Fibroblast of mammary gland (primary cell): ENCODE data around the gene TERF2IP.
A peak's percentile ranks its signal among the peaks of the same experiment; 100 is the strongest.

Experiments used
- DNase-seq: peaks from one replicate; pipeline ENCODE4 v3.0.0-alpha.2; 2010; ENCODE audit warnings: low read depth
- H3K4me3 ChIP-seq: 2 replicates; pipeline ENCODE4 v1.5.1; 2011; ENCODE audit warnings: low read depth, mild to moderate bottlenecking, low read length, moderate library complexity; ENCODE audit not compliant: control insufficient read depth
- CTCF ChIP-seq: conservative IDR thresholded peaks from 2 replicates; pipeline ENCODE4 v1.5.1; 2011; ENCODE audit warnings: low read depth, low read length, inconsistent platforms; ENCODE audit not compliant: control insufficient read depth, insufficient read depth

TERF2IP gene

GRCh38 chr16:75647492-75648264 lies at the start of gene TERF2IP, which contains the start of gene KARS1:
Gene TERF2IP, plus strand, starts transcription at chr16:75647773. Its CDS starts 110 bp downstream, at chr16:75647883.
Gene KARS1, minus strand, starts transcription at chr16:75647665. Its CDS starts 26 bp downstream, at chr16:75647639.
- peak; percentile 89 for DNase-seq
- peak within 1 kb of the TSS; percentile 78 for H3K4me3 ChIP-seq
- TF ChIP-seq CTCF: no peak

GRCh38 chr16:75599452-75600277 lies 47.9 kb upstream of the TERF2IP start:
- no peak overlapping the region for H3K4me3 ChIP-seq
- no peak for TF ChIP-seq CTCF
- no peak for DNase-seq

GRCh38 chr16:75603241-75603640 lies 44.3 kb upstream of the TERF2IP start:
- H3K4me3 ChIP-seq: no peak overlapping the region
- no peak for TF ChIP-seq CTCF

DNA sequence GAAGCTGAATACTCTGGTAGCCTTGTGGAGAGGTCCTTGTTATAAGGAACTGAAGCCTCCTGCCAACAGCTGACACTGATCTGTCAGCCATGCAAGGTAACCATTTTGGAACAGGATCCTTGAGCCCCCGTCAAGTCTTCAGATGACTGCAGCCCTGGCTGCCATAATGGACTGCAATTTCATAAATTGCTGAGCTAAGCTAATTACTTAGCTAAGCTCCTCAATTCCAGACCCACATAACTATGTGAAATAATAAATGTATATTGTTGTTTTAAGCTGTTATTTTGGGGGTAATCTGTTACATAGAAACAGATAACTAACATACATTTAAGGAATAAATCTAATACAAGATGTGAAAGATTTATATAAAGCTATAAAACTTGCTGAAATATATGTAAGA lies 41.1 kb upstream of the TERF2IP start:
- H3K4me3 ChIP-seq: no peak overlapping the region
- TF ChIP-seq CTCF: no peak
- DNase-seq: no peak

More at GRCh38 chr16:75603241-75603640, 44.3 kb upstream of the TERF2IP start:
- DNase-seq: no peak

DNA sequence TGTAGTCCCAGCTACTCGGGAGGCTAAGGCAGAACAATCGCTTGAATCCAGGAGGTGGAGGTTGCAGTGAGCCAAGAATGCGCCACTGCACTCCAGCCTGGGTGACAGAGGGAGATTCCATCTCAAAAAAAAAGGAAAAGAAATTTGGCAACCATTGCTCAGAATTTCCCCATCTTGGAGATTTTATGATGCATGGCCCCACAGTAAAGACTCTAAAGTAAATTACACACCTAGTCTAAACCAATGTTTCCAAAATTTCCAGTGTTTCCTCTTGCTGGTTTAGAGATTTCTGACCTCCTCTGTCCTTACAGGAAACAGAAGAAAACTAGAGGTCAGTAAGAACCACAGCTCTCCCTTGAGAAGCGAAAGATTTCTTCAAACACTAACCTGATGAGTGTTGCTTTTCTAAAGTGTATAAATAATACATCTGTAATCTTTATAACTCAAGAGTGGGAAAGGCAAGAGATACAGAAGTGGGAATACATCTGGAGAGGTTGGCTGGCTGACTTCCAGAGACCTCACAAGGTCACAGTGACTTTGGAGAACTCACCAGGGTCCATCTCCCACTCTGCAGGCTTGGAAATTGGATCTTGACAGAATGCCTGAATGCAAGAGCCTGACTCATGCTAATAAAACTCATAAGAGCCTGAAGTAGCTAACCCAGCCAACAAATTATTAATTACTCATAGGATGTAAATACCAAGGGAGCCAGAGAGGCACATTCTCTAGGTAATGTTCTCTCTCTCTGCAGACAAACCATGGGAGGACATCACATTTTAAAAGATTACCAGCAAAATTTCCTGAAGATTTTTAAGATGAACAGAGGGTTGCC lies 33.3 kb upstream of the TERF2IP start:
- H3K4me3 ChIP-seq: no peak overlapping the region
- no peak for TF ChIP-seq CTCF
- DNase-seq: peak; percentile 79

DNA sequence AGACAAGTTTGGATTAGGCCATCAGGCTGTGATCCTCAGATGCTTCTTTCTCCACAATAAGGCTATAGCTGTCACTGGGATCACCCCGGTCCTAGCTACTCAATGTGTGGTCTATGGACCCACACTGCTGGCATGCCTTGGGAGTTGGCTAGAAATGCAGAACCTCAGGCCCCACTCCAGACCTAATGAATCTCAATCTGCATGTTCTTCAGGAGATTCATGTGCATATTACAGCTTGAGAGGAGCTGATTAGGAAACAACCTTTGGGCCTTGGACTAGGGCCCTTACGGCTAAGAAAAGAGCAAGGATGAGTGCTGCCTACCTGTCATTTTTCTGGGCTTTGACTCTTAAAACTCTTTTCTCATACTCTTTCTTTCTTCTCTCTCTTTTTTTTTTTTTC lies 32.0 kb upstream of the TERF2IP start:
- no peak overlapping the region for H3K4me3 ChIP-seq
- no peak for TF ChIP-seq CTCF
- no peak for DNase-seq
